M059J (cell line): ENCODE results near the gene C1QBP. TPM values are rescaled to one million over a fixed set of nuclear protein-coding genes. Genes with fewer than 3 reads are reported as not detected.
"Not testable (repeated sequence)": the region's sequence is repeated elsewhere in the genome, so short reads cannot be mapped to it uniquely, and the experiment has no call there.

Source experiments
- DNase-seq: peaks from one replicate; pipeline ENCODE4 v3.0.0-alpha.2; 2012; ENCODE audit warnings: low read depth
- total RNA-seq: library from RNA; depleted of rRNA; stranded (reverse); fragments of >200 nt; shearing (Covaris generic); gene quantifications from 2 replicates; pipeline ENCODE4 v1.2.3, GENCODE V29; 2014

C1QBP gene
- total RNA-seq, 1 experiment from 2014 or later: 244 TPM

DNA sequence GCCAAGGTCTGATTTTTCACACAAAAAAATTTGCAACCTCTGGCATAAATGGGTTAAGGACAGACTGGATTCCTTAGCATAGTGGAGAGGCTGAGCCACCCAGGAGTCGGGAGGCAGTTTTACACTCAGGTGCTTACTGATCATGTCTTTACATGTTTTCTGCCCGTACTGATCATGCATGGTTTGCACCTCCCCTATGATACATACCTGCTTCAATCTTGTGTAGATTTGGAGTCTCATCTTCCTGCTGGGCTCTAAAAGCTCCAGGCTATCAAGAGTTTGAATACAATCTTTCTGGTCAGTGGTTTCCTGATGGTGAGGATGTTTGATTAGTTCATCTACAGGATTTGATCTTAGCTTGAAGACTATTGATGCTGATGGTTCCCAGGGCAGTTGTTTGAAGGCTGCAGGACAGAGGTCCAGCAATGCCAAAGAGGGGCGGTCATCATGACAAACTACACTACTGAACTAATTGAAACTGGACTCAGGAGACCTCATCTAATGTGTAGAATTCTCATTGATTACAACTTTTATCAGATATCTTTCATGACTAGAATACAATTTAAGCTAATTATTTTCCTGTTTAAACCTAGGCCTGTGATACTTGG lies 6.9 kb downstream of the C1QBP start:
- no peak for DNase-seq

DNA sequence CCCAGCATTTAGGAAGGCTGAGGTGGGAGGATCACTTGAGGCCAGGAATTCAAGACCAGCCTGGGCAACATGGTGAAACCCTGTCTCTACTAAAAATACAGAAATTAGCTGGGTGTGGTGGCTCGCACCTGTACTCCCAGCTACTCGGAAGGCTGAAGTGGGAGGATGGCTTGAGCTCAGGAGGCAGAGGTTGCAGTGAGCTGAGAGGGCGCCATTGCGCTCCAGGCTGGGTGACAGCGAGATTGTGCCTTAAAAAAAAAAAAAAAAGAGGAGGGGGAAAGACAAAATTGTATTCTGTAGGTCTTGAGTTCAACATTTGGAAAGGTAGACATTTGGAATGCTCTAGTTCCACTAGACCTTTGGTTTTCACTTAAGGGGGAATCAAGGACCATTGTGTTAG lies 7.7 kb downstream of the C1QBP start:
- not testable (repeated sequence) for DNase-seq

DNA sequence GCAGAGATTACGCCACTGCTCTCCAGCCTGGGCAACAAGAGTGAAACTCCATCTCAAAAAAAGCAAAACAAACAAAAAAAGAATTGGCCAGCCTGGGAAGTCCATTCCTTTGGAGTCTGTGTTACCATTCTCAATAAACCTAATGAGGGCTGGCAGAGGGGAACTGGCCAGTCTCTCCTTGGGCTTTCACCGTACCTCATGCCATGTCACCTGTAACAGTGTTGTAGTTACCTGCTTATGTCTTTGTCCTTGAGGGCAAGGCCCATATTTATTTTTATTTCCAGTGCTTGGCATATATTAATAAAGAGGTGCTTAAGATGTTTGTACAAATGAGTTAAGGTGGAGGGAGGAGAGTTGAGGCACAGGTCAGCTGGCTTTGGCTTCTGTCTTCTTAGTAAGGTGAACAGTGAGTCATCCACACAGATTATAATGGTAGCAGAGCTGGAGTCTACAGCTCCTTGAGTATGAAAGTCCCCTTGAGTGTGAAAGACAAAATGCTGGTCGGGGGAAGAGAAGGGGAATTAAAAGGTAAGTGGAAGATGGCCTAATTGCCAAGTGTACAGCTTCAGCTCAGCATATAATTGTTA lies 8.4 kb downstream of the C1QBP start:
- peak; percentile 12 for DNase-seq

DNA sequence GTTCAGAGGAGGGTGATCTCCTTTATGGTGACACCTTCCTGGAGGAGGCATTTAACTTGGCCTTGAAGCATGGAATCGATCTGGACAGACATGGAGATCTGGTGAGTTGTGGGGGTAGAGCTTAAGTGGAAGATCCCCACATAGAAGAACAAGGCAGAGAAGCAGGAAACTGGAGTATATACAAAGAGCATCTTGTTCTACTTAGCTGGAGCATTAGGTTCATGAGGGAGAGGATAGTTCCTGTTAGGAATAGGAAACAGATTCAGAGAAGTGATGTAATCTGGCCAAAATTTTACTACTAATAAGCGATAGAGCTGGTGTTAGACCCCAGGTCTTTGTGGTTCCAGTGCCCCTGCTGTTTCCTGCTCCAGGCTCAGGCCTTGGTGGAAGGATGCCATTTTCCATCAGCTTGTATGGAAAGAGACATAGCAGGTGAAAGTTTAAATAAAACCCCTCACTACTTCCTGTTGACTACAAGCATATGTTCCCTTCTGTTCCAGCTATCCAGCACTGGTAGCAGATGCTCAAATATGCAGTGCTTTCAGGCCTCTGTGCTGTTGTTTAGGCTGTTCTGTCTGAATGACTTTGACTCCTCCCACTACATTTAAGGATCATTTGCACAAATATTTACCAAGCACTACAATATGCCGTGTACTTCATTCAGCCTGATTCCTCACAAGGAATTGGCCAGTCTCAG lies 9.6 kb downstream of the C1QBP start:
- no peak for DNase-seq

DNA sequence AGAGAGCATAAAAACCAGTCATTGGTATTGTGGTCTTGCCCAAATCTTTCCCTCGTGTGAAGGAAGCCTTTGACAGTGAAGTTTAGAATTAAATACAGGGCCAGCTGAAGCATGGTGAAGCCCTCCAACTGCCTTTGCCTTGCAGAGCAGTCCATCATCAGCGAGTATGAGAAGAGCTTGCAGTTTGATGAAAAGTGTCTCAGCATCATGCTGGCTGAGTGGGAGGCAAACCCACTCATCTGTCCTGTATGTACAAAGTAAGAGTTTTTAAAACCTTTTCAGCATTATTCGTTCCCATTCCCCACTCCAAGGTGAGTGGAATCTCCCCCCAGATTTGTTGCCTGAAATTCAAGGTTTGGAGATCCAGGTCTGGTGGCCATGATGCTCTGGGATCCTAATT lies 13.1 kb downstream of the C1QBP start:
- DNase-seq: no peak

DNA sequence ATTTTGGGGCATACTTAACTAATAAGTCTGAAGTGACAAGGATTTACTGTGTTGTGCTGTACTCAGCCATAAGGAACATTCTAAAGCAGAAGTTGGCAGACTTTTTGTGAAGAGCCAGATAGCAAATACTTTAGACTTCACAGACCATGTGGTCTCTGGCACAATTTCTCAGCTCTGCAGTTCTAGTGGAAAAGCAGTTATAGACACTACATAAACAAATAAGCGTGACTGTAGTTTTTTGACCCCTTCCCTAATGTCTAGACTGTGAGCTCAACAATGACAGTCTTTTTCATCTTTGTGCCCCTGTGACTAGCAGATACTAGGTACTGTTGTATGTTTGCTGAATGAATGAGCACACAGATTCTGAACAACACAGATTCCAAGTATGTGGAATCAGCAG lies 14.0 kb downstream of the C1QBP start:
- no peak for DNase-seq

DNA sequence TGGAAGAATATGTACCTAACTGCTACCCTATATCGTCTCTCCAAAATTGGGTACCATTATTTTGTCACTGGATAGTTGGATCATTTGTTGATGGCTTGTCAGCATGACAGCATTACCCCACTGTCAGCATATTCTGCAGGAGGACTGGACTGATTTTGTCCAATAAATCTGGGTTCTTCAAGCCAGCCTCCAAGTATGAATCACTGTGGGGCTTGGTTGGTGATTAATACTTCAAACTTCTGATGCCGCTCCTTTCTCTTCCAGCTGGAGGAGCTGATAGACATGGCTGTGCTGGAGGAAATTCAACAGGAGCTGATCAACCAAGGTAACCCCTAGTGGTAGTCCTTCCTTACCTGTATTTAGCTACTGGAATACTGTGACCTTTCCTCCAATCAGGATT lies 16.4 kb downstream of the C1QBP start:
- DNase-seq: peak; percentile 85

DNA sequence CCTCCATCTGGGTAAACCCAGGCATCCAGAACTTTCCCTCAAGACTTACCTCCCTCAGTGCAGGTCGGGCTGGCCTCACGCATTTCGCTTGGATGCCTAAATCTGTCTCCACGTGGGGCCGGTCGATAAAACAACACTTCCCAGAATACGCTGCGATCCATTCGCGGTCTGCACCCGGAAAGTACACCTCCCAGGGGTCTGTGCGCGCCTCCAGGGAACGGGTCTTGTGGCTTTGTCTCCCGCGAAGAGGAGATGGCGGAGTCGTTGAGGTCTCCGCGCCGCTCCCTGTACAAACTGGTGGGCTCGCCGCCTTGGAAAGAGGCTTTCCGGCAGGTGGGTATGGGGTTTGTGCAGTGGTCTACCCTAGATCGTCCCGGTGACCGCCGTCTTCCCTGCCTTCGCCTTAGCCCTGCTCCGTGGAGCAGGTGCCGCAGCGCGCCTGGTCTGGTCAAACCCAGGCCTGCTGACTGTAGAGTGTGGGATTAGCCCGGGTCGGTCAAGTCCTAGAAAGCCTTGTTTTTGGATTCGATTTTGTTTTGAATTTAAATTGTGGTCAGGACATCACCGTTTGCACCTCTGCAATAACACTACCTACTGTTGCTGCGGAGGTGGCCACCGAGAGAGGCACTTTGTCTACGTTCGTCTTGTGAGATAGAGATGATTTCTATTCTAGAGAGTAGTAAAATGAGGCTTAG lies 18.8 kb downstream of the C1QBP start, which contains the start of gene RPAIN:
TSS of gene RPAIN (plus strand) at position 224 of the 695 bp plus-strand sequence. CDS start at position 253, 29 bp downstream.
- peak; percentile 86 for DNase-seq

DNA sequence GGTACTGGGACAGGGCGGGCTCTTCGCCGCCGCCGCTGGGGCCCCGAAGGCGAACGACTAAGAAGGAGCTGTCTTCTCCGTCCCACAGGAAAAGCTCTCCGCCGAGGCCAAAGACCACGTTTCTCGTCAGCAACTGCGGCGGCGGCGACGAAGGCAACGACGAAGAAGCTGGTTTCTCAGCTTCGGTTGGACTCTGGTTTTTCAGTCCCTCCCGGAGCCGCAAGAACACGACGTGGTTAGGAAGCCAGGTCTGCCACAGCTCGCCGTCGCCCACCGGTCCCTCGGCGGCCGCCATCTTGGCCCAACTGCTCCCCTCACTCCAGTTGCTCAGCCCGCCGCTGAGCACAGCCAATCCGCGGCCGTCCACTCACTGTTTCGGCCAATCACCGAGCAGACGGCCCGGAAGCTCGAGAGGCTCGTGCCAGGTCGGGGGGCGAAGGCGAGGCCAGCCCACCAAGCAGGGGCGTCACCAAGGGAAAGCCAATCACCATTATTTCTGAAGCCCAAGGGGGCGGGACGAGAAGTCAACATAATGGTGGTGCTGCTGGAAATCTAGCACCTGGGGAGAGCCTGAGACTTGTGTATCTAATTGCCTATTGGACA lies 19.5 kb downstream of the C1QBP start, which contains the start of gene NUP88:
TSS of gene NUP88 (minus strand) at position 307 of the 603 bp plus-strand sequence. CDS start at position 295, 12 bp downstream.
- DNase-seq: peak; percentile 98

DNA sequence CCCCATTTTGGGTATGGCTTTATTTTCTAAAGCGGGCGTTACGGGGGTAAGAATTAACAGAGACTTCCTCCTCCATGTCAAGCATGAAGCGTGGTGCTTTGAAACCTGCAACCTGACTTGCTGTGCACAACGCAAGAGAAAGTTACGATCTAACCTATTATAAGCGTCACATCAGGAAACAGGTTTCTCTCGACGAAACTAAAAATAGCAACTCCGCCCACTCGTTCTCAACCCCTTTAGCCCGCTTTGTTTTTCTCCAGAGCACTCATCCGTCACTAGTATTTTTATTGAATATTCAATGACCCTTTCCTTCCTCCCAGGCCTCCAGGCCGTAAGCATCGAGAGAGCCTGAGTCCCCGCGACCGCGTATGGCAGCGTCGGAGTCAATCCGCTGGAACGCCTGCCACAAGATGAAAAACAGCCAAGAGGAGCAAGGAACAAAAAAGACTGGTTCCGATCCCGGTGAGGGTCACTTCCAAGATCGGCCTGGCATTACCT lies 20.0 kb downstream of the C1QBP start:
- peak; percentile 51 for DNase-seq

DNA sequence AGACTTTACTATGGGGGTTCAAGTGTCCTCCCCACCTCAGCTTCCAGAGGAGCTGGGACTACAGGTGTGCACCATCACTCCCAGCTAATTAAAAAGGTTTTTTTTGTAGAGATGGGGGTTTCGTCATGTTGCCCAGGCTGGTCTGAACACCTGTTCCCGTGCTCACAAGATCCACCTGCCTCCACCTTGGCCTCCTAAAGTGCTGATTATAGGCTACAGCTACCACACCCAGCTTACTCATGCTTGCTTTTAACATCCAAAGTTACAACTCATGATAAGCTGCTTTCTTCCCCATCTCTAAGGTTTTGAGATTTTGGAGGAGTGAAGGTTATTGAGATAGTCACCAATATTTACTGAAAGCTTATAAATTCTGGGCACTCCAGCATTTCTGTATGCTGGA lies 22.1 kb downstream of the C1QBP start:
- DNase-seq: no peak

DNA sequence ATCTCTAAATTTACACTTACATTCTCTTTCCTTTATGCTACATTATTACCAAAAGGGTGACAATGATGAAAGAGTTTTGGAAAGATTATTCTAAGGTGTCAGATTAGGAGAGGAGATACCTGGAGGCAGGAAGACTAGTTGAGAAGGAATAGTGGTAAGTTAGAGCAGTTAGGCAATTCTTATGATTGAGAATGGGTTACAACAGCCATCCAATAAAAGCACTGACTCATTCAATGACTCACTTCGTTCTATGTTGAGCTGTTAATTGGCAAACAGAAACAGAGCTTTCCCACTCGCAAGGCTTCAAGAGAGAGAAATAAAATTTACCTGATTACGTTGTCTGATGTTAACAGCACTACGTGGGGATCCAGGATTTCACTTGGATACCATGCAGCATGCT lies 25.3 kb downstream of the C1QBP start:
- DNase-seq: peak; percentile 93

DNA sequence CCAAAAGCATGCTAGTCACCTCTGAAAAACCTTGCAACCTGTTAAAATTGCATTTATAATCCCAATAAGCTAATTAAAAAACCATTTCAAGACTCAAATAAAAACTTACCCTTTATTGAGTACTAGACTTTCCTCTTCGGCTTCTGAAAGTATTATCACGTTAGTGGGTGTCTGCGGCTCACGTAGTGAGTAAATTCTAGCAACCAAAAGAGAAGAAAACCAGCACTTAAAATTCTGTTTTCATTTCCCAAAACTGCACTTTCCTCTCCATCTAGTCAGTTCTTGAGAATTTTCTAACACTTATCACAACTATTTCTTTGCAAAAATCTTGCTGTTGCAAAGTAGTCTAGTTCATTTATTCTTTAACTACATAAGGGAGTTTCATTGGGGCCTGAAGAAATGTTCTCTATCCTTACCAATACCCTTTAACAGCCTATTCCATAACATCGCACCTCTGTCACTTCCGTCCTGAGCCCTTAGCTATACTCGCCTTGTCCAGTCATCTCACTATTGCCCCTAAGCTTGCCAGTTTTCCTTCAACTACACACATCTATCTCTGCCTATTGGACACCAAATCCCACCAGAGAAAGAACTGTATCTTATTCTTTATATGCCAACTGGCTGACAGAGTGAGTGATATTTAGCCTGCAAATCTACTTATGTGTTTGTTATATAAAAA lies 28.2 kb downstream of the C1QBP start:
- DNase-seq: no peak

DNA sequence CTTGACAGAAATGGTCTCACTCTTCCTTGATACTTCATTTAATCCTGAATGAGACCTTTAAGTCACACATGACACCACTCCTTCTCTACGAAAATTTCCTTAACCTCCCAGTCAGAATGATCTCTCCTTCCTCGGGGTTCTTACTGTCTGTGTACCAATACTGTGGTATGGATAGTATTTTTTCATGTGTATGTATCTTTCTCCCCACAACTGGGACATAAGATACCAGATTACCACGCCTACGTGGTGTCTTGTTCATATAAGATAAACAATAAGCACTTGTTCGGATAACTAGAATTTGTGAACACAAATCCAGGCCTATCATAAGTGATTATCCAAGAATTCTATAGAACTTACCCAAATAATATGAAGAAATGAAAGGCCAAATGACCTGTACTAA lies 30.8 kb downstream of the C1QBP start:
- no peak for DNase-seq

DNA sequence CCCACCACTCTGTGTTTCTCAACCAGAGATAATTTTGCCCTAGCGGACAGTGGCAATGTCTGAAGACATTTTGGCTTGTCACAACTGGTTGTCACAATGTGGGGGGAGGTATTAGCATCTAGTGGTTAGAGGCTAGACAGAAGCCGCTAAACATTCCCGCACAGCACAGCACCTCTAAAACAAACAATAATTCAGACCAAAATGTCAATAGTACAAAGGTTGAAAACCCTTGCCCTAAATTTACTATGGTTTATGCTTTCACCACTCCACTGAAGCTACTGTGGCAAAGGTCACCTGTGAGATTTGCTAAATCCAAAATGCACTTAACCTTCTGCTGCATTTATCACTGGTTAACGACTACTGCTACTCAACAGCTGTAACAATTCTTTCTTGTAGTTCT lies 33.6 kb downstream of the C1QBP start:
- no peak for DNase-seq

DNA sequence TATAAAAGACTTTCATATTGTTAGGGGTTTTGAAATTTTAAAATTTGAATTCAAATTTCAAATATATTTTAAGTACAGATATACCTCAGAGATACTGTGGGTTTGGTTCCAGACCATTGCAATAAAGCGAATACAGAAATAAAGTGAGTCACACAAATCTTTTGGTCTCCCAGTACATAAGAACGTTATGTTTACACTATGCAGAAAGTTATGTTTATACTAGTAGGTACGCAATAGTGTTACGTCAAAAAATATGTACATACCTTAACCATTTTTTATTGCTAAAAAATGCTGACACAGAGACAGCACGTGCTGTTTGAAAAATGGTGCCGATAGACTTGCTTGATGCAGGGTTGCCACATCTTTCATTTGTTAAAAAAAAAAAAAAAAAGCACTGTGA lies 39.2 kb downstream of the C1QBP start:
- no peak for DNase-seq

DNA sequence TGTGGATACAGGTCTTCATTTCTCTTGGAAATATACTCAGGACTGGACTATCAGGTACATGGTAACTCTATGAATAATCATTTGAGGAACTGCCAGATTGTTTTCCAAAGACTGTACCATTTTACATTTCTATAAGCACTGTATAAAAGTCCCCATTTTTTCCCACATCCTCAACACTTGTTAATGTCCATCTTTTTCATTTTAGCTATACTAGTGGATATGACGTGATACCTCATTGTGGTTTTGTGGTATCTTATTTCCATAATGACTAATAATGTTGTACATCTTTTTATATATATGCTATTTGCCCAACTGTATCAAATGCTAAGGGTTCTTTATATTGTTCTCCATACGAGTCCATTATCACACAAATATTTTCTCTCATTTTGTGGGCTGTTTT lies 42.3 kb downstream of the C1QBP start:
- DNase-seq: no peak

DNA sequence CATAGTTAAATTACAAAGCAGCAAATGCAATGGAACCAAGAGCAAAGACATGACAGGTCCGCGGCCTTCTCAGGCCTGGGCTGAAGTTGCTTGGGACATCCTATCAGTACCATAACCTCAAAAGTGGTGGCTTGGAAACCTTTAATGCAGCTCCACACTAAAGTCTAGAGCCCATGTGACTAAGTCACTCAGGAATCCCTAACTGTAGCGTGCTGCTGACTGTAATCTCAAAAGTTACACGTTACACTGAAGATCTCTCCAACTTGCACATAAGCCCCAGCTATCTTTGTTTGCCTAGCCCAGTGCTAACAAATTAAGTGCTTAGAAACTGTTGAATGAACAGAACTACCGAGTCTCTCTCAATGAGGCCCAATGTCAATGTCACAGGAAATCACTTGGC lies 47.3 kb downstream of the C1QBP start:
- no peak for DNase-seq
